HepG2 (cell line): ENCODE data around the gene UBE2B. TPM values are rescaled to one million over a fixed set of nuclear protein-coding genes. Genes with fewer than 3 reads are reported as not detected.

ENCODE experiments used
- CREB3 ChIP-seq: sonication (generic); formaldehyde crosslinking; IDR thresholded peaks from 2 replicates; pipeline ENCODE4 v1.5.0; 2020; ENCODE audit warnings: missing genetic modification reagents
- FOXP1 ChIP-seq, 2 experiments: fragments of 450-650 bp in 1 of 2; IDR thresholded peaks; 2 replicates each; pipeline ENCODE4 v1.6.1; 2017 to 2018; ENCODE audit warnings: antibody characterized with exemption in 1 of 2
- GPN1 ChIP-seq: sonication (generic); formaldehyde crosslinking; IDR thresholded peaks from 2 replicates; pipeline ENCODE4 v1.5.1; 2020; ENCODE audit warnings: missing genetic modification reagents, borderline replicate concordance
- HNRNPK ChIP-seq: fragments of 200-400 bp; formaldehyde crosslinking; IDR thresholded peaks from 2 replicates; pipeline ENCODE4 v1.6.1; 2018; ENCODE audit warnings: low read length, low read depth, moderate library complexity, mild to moderate bottlenecking; ENCODE audit not compliant: poor library complexity, severe bottlenecking
- ISL2 ChIP-seq: sonication (generic); formaldehyde crosslinking; IDR thresholded peaks from 2 replicates; pipeline ENCODE4 v1.5.0; 2020; ENCODE audit warnings: missing genetic modification reagents
- KLF13 ChIP-seq: sonication (generic); formaldehyde crosslinking; IDR thresholded peaks from 2 replicates; pipeline ENCODE4 v1.4.0; 2020; ENCODE audit warnings: mild to moderate bottlenecking, missing genetic modification reagents
- MATR3 ChIP-seq: sonication (generic); formaldehyde crosslinking; IDR thresholded peaks from 2 replicates; pipeline ENCODE4 v1.4.0; 2020; ENCODE audit warnings: missing genetic modification reagents
- NFE2L1 ChIP-seq: sonication (generic); formaldehyde crosslinking; IDR thresholded peaks from 2 replicates; pipeline ENCODE4 v1.4.0; 2020; ENCODE audit warnings: missing genetic modification reagents, mild to moderate bottlenecking, borderline replicate concordance
- PHF20 ChIP-seq: sonication (generic); formaldehyde crosslinking; IDR thresholded peaks from 2 replicates; pipeline ENCODE4 v1.5.0; 2020; ENCODE audit warnings: mild to moderate bottlenecking, missing genetic modification reagents
- SALL2 ChIP-seq: sonication (generic); formaldehyde crosslinking; IDR thresholded peaks from 2 replicates; pipeline ENCODE4 v1.8.1; 2023; ENCODE audit warnings: mild to moderate bottlenecking, missing genetic modification reagents, inconsistent platforms
- SP1 ChIP-seq, 2 experiments: fragments of 450-650 bp in 1 of 2; sonication (generic) in 1 of 2; formaldehyde crosslinking in 1 of 2; IDR thresholded peaks; 2 replicates each; pipeline versions ENCODE4 v1.4.0 to v1.6.1; 2016 to 2020; ENCODE audit warnings: missing genetic modification reagents in 1 of 2
- SSRP1 ChIP-seq: IDR thresholded peaks from 2 replicates; pipeline ENCODE4 v1.6.1; 2016; ENCODE audit warnings: control low read depth
- TAF1 ChIP-seq: sonication (generic); formaldehyde crosslinking; IDR thresholded peaks from 2 replicates; pipeline ENCODE4 v1.4.0; 2020; ENCODE audit warnings: missing genetic modification reagents
- ZNF44 ChIP-seq: sonication (generic); formaldehyde crosslinking; IDR thresholded peaks from 2 replicates; pipeline ENCODE4 v1.5.1; 2020; ENCODE audit warnings: mild to moderate bottlenecking, missing genetic modification reagents
- ZNF563 ChIP-seq: sonication (generic); formaldehyde crosslinking; IDR thresholded peaks from 2 replicates; pipeline ENCODE4 v1.8.0; 2022; ENCODE audit warnings: mild to moderate bottlenecking, moderate library complexity, missing genetic modification reagents
- ZNF678 ChIP-seq: sonication (generic); formaldehyde crosslinking; IDR thresholded peaks from 2 replicates; pipeline ENCODE4 v1.4.0; 2020; ENCODE audit warnings: mild to moderate bottlenecking, missing genetic modification reagents
- ZNF710 ChIP-seq: sonication (generic); formaldehyde crosslinking; IDR thresholded peaks from 2 replicates; pipeline ENCODE4 v1.5.0; 2020; ENCODE audit warnings: mild to moderate bottlenecking, missing genetic modification reagents, borderline replicate concordance
- ZZZ3 ChIP-seq: sonication (generic); formaldehyde crosslinking; IDR thresholded peaks from 2 replicates; pipeline ENCODE4 v1.4.0; 2020; ENCODE audit warnings: missing genetic modification reagents, mild to moderate bottlenecking, borderline replicate concordance
- polyA plus RNA-seq, 8 experiments: library from polyadenylated mRNA; depleted of rRNA in 3 of 8; stranded (reverse) in 7 of 8; unstranded in 1 of 8; fragments of >200 nt; fragmentation: Illumina TruSeq in 4 of 8; extraction: Trizol in 4 of 8; gene quantifications; 2 replicates each; pipeline versions ENCODE4 v1.2.1 to v1.2.3, GENCODE V29; 2011 to 2016; ENCODE audit warnings: low read depth in 4 of 8, missing spikeins in 1 of 8, mixed read lengths in 1 of 8; ENCODE audit not compliant: insufficient read depth in 1 of 8
- total RNA-seq, 5 experiments: library from RNA; depleted of rRNA; stranded (reverse); fragments of >200 nt; fragmentation: Illumina TruSeq; extraction: Trizol; gene quantifications; 2 replicates each; pipeline ENCODE4 v1.2.3, GENCODE V29; 2016; ENCODE audit warnings: low read depth in 1 of 5
- TF ChIP-seq, protein P1 (sequence below), 2 experiments: IDR thresholded peaks; 2 replicates each; pipeline ENCODE4 v1.6.1; 2011 to 2012; ENCODE audit warnings: low read length in 2 of 2, borderline replicate concordance in 1 of 2, low read depth in 1 of 2, mild to moderate bottlenecking in 1 of 2, moderate library complexity in 1 of 2
- TF ChIP-seq, protein P2 (sequence below): sonication (generic); formaldehyde crosslinking; IDR thresholded peaks from 2 replicates; pipeline ENCODE4 v1.5.0; 2020; ENCODE audit warnings: missing genetic modification reagents

UBE2B gene
- total and polyA plus RNA-seq, 2 of the 13 experiments (the other 11 are each of a cell fraction or from before 2014, with no cell fraction given) = 25.2 to 56.0 TPM

DNA sequence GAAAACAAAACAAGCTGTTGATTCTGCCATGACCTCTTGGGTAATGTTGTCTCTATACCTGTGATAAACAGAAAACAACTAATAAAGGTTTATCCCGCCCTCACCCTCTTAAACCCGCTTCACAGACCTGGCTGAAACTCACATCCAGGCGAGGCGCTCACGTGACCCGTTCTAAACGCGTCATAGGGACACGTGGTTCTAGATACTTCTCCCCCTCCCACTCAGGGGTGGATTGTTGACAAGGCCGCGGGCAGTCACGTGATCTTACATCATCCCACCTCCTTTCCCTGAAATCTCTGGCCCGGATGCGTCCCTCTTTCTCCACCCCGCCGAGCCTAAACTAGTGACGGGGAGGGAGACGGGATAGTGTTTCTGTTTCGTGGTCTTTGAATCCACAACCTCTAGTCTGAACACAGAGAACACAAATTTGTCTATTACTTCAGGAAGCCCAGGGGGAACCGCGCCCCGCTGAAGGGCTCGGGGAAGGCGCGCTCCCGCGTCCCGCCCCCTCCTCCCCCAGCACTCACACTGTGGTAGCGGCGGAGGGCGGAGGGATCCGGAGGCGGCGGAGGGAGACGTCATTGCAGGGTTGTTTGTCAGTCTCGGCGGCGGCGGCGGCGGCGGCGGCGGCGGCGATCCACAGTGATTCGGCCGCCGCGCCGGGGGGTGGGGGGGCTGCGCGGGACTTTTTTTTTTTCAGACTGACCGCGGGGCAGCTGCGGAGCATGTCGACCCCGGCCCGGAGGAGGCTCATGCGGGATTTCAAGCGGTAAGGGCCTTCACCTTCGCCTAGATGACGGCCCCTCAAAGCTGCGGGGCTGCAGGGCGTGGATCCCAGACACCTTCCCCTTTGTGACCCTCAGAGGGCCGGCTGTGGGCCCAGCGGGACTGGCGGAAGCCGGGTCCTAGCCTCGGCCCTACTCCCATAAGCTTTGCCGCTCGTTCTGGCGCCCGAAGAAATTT lies at the start of gene UBE2B (continued):
- TF ChIP-seq ZNF563 (CRISPR knock-in tag) = peak; percentile 39; the same call in 1 of the 2 replicates
- peak; percentile 97 for TF ChIP-seq SP1 (IDR thresholded peaks at IDR 0.05)
- peak; percentile 100 for TF ChIP-seq SP1 (CRISPR knock-in tag; IDR thresholded peaks at IDR 0.05)
- no peak for TF ChIP-seq KLF13 (CRISPR knock-in tag)
- TF ChIP-seq, protein P1, sequence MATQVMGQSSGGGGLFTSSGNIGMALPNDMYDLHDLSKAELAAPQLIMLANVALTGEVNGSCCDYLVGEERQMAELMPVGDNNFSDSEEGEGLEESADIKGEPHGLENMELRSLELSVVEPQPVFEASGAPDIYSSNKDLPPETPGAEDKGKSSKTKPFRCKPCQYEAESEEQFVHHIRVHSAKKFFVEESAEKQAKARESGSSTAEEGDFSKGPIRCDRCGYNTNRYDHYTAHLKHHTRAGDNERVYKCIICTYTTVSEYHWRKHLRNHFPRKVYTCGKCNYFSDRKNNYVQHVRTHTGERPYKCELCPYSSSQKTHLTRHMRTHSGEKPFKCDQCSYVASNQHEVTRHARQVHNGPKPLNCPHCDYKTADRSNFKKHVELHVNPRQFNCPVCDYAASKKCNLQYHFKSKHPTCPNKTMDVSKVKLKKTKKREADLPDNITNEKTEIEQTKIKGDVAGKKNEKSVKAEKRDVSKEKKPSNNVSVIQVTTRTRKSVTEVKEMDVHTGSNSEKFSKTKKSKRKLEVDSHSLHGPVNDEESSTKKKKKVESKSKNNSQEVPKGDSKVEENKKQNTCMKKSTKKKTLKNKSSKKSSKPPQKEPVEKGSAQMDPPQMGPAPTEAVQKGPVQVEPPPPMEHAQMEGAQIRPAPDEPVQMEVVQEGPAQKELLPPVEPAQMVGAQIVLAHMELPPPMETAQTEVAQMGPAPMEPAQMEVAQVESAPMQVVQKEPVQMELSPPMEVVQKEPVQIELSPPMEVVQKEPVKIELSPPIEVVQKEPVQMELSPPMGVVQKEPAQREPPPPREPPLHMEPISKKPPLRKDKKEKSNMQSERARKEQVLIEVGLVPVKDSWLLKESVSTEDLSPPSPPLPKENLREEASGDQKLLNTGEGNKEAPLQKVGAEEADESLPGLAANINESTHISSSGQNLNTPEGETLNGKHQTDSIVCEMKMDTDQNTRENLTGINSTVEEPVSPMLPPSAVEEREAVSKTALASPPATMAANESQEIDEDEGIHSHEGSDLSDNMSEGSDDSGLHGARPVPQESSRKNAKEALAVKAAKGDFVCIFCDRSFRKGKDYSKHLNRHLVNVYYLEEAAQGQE (IDR thresholded peaks at IDR 0.05; ENCODE audit: borderline replicate concordance in 1 of 2, low read depth in 1 of 2, low read length in 2 of 2) = no peak
- TF ChIP-seq, protein P2, sequence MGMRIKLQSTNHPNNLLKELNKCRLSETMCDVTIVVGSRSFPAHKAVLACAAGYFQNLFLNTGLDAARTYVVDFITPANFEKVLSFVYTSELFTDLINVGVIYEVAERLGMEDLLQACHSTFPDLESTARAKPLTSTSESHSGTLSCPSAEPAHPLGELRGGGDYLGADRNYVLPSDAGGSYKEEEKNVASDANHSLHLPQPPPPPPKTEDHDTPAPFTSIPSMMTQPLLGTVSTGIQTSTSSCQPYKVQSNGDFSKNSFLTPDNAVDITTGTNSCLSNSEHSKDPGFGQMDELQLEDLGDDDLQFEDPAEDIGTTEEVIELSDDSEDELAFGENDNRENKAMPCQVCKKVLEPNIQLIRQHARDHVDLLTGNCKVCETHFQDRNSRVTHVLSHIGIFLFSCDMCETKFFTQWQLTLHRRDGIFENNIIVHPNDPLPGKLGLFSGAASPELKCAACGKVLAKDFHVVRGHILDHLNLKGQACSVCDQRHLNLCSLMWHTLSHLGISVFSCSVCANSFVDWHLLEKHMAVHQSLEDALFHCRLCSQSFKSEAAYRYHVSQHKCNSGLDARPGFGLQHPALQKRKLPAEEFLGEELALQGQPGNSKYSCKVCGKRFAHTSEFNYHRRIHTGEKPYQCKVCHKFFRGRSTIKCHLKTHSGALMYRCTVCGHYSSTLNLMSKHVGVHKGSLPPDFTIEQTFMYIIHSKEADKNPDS = no peak
- no peak for TF ChIP-seq ZNF678 (CRISPR knock-in tag)
- peak; percentile 75 for TF ChIP-seq TAF1 (CRISPR knock-in tag)
- TF ChIP-seq SALL2 = peak; percentile 79
- TF ChIP-seq HNRNPK = no peak
- no peak for TF ChIP-seq GPN1 (CRISPR knock-in tag)
- peak; percentile 49; the same call in 1 of the 2 replicates for TF ChIP-seq ZZZ3 (CRISPR knock-in tag)
- TF ChIP-seq MATR3 (CRISPR knock-in tag) = no peak
- no peak for TF ChIP-seq ZNF44 (CRISPR knock-in tag)
- no peak for TF ChIP-seq NFE2L1
- TF ChIP-seq CREB3 (CRISPR knock-in tag) = no peak
- peak; percentile 60; the same call in 1 of the 2 replicates for TF ChIP-seq FOXP1 (IDR thresholded peaks at IDR 0.05)
- TF ChIP-seq FOXP1 (CRISPR knock-in tag; IDR thresholded peaks at IDR 0.05) = peak; percentile 78
- peak; percentile 80 for TF ChIP-seq PHF20 (CRISPR knock-in tag)
- TF ChIP-seq SSRP1 (CRISPR knock-in tag) = no peak
- TF ChIP-seq ISL2 (CRISPR knock-in tag) = peak; percentile 52; the same call in 1 of the 2 replicates
- TF ChIP-seq ZNF710 (CRISPR knock-in tag) = no peak
